Measurements from ENCODE around the gene KCNIP4. TPM values are rescaled to one million over a fixed set of nuclear protein-coding genes. Genes with fewer than 3 reads are reported as not detected.

KCNIP4 gene
- total and polyA plus RNA-seq, 2 donors (not counting 3 experiments of a cell fraction or from before 2014, with no cell fraction given): not detected

DNA sequence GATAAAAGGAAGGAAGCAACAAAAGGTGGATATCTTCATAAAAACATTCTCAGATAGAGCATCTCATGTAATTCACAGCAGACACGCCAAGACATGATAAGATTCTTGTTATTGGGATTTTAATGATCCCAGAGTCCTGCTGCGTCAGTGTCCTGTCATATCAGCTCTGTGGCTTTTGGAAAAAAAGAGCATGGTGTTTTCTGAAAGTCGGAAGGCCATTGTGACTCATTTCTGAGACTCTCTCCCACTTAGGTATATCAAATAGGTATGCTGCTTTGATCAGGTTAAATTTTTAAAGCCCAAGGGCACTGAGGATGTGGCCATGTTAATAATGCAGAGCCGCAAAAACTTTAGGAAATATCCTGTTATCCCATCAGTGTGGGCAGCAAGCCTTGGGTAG, 481.0 kb downstream of the KCNIP4 start:
- intact Hi-C loops (cut with micrococcal nuclease): loop anchor here (10.0 kb wide), 1 partner anchor 333 kb away; no protein-coding TSS in a partner anchor
- POLR2A ChIA-PET: no interaction called here
- CTCF ChIA-PET: interaction anchor here (4.8 kb wide), 1 partner anchor 694 kb away, joined by 131 read pairs; no protein-coding TSS in a partner anchor

More for the DNA sequence above, 481.0 kb downstream of the KCNIP4 start:
- TF ChIP-seq POLR2A (IDR thresholded peaks at IDR 0.05; ENCODE audit: low read depth, low read length) (no peak), GATA2 (IDR thresholded peaks at IDR 0.05; ENCODE audit: insufficient read depth, insufficient read length, low read depth, low read length) (no peak), MYC (IDR thresholded peaks at IDR 0.05; ENCODE audit: low read depth, low read length) (no peak), EZH2 (IDR thresholded peaks at IDR 0.05; ENCODE audit: borderline replicate concordance, low read depth, low read length, severe bottlenecking) (no peak), POLR2AphosphoS5 (IDR thresholded peaks at IDR 0.05; ENCODE audit: insufficient read depth, low read depth, low read length) (no peak), FOS (IDR thresholded peaks at IDR 0.05; ENCODE audit: borderline replicate concordance, insufficient read depth, low read length) (no peak), JUN (IDR thresholded peaks at IDR 0.05; ENCODE audit: borderline replicate concordance, insufficient read depth, insufficient read length, low read depth) (no peak)
- TF ChIP-seq, protein P1, sequence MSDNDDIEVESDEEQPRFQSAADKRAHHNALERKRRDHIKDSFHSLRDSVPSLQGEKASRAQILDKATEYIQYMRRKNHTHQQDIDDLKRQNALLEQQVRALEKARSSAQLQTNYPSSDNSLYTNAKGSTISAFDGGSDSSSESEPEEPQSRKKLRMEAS (IDR thresholded peaks at IDR 0.05; ENCODE audit: insufficient read depth, insufficient read length): no peak
- TF ChIP-seq, protein P2, sequence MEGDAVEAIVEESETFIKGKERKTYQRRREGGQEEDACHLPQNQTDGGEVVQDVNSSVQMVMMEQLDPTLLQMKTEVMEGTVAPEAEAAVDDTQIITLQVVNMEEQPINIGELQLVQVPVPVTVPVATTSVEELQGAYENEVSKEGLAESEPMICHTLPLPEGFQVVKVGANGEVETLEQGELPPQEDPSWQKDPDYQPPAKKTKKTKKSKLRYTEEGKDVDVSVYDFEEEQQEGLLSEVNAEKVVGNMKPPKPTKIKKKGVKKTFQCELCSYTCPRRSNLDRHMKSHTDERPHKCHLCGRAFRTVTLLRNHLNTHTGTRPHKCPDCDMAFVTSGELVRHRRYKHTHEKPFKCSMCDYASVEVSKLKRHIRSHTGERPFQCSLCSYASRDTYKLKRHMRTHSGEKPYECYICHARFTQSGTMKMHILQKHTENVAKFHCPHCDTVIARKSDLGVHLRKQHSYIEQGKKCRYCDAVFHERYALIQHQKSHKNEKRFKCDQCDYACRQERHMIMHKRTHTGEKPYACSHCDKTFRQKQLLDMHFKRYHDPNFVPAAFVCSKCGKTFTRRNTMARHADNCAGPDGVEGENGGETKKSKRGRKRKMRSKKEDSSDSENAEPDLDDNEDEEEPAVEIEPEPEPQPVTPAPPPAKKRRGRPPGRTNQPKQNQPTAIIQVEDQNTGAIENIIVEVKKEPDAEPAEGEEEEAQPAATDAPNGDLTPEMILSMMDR (IDR thresholded peaks at IDR 0.05; ENCODE audit: extremely low read depth in 1 of 2, insufficient read depth in 1 of 2, low read depth in 1 of 2, low read length in 2 of 2): no peak
- Histone ChIP-seq H3K9me3 (replicated peaks; ENCODE audit: control insufficient read depth, insufficient read depth, low read length) (no peaks in the 10 kb centered on the region), H4K20me1 (replicated peaks; ENCODE audit: control insufficient read depth, extremely low read depth, insufficient read depth, low read length) (no peaks in the 10 kb centered on the region), H3K4me1 (ENCODE audit: control insufficient read depth, extremely low read depth, insufficient read depth, low read length) (peaks cover 5% of the 10 kb centered on the region), H3K36me3 (ENCODE audit: control insufficient read depth in 2 of 2, extremely low read depth in 1 of 2, insufficient read depth in 2 of 2, low read length in 2 of 2) (no peaks in the 10 kb centered on the region), H3K4me2 (ENCODE audit: insufficient read depth, low read length) (no peak overlapping the region), H2AFZ (ENCODE audit: low read depth, low read length) (no peak overlapping the region), H3K4me3 (replicated peaks in 1 of 3; ENCODE audit: insufficient read depth in 1 of 3, low read depth in 1 of 3, low read length in 3 of 3) (no peak overlapping the region), H3K9ac (replicated peaks; ENCODE audit: extremely low read depth, insufficient read depth, low read length) (no peak overlapping the region), H3K27ac (ENCODE audit: insufficient read depth, low read depth, low read length) (no peak overlapping the region), H3K79me2 (ENCODE audit: control insufficient read depth, insufficient read depth, low read length) (no peaks in the 10 kb centered on the region), H3K9me1 (replicated peaks; ENCODE audit: control insufficient read depth, extremely low read depth, insufficient read depth, low read length) (no peaks in the 10 kb centered on the region), H3K27me3 (ENCODE audit: control insufficient read depth in 2 of 2, insufficient read depth in 2 of 2, low read length in 2 of 2) (peaks cover 5 to 6% of the 10 kb centered on the region in 2 experiments)
- BruUV-seq (replicated peaks): no TSS peak
- no peak for DNase-seq (ENCODE audit: low read depth, low spot score)
- dilution Hi-C loops (cut with MboI; ENCODE audit: extremely low pct_ligation_motif_present, low sequenced_read_pairs): no loop called here
- FAIRE-seq: no peak

All from endothelial cell of umbilical vein (primary cell).